ENCODE measurements around the gene DCAF8.

The DCAF8 gene

GRCh38 chr1:160224606-160225005, 37.7 kb downstream of the DCAF8 start:
- Histone ChIP-seq H3K27ac (ENCODE audit: low read depth, low read length, poor library complexity, severe bottlenecking) (no peak overlapping the region), H3K36me3 (ENCODE audit: insufficient read depth, low read length) (peaks cover 94% of the 10 kb centered on the region), H3K4me2 (ENCODE audit: low read length) (no peak overlapping the region), H3K4me3 (ENCODE audit: low read depth, low read length, poor library complexity, severe bottlenecking) (no peak overlapping the region), H3K4me1 (ENCODE audit: insufficient read depth, low read length, severe bottlenecking) (no peaks in the 10 kb centered on the region), H3F3A (ENCODE audit: insufficient read depth, low read length) (no peaks in the 10 kb centered on the region), H3K27me3 (ENCODE audit: insufficient read depth, low read length) (no peaks in the 10 kb centered on the region), H3K9me2 (ENCODE audit: low read depth, low read length) (no peaks in the 10 kb centered on the region), H4K20me1 (ENCODE audit: insufficient read depth, low read length) (no peaks in the 10 kb centered on the region), H2AFZ (ENCODE audit: low read length) (no peak overlapping the region), H3K9me3 (ENCODE audit: low read length) (no peaks in the 10 kb centered on the region), H3K9ac (ENCODE audit: low read length) (no peak overlapping the region), H3K79me2 (ENCODE audit: insufficient read depth, low read length) (no peaks in the 10 kb centered on the region)
- no peak for TF ChIP-seq EZH2 (IDR thresholded peaks at IDR 0.05; ENCODE audit: borderline replicate concordance, low read length)
- TF ChIP-seq CTCF (IDR thresholded peaks at IDR 0.05; ENCODE audit: low read length), result no peak

- Histone ChIP-seq H3K9ac (ENCODE audit: low read length) (no peak overlapping the region), H3K79me2 (ENCODE audit: insufficient read depth, low read length) (no peaks in the 10 kb centered on the region), H3K9me2 (ENCODE audit: low read depth, low read length) (no peaks in the 10 kb centered on the region), H3F3A (ENCODE audit: insufficient read depth, low read length) (no peaks in the 10 kb centered on the region), H4K20me1 (ENCODE audit: insufficient read depth, low read length) (no peaks in the 10 kb centered on the region), H3K27me3 (ENCODE audit: insufficient read depth, low read length) (no peaks in the 10 kb centered on the region), H3K4me3 (ENCODE audit: low read depth, low read length, poor library complexity, severe bottlenecking) (no peak overlapping the region), H3K4me2 (ENCODE audit: low read length) (no peak overlapping the region), H3K27ac (ENCODE audit: low read depth, low read length, poor library complexity, severe bottlenecking) (no peak overlapping the region), H3K9me3 (ENCODE audit: low read length) (no peaks in the 10 kb centered on the region), H3K4me1 (ENCODE audit: insufficient read depth, low read length, severe bottlenecking) (no peaks in the 10 kb centered on the region), H3K36me3 (ENCODE audit: insufficient read depth, low read length) (peaks cover 96% of the 10 kb centered on the region), H2AFZ (ENCODE audit: low read length) (no peak overlapping the region)
- TF ChIP-seq EZH2 (IDR thresholded peaks at IDR 0.05; ENCODE audit: borderline replicate concordance, low read length) (no peak), CTCF (IDR thresholded peaks at IDR 0.05; ENCODE audit: low read length) (no peak)
Observed at GRCh38 chr1:160222546-160222945, 39.8 kb downstream of the DCAF8 start.

GRCh38 chr1:160221089-160221488, 41.3 kb downstream of the DCAF8 start:
- Histone ChIP-seq H3K36me3 (ENCODE audit: insufficient read depth, low read length) (peaks cover 94% of the 10 kb centered on the region), H3K79me2 (ENCODE audit: insufficient read depth, low read length) (no peaks in the 10 kb centered on the region), H3K4me3 (ENCODE audit: low read depth, low read length, poor library complexity, severe bottlenecking) (no peak overlapping the region), H3K9me3 (ENCODE audit: low read length) (no peaks in the 10 kb centered on the region), H3K27ac (ENCODE audit: low read depth, low read length, poor library complexity, severe bottlenecking) (no peak overlapping the region), H3K4me2 (ENCODE audit: low read length) (no peak overlapping the region), H3F3A (ENCODE audit: insufficient read depth, low read length) (no peaks in the 10 kb centered on the region), H3K9me2 (ENCODE audit: low read depth, low read length) (no peaks in the 10 kb centered on the region), H3K27me3 (ENCODE audit: insufficient read depth, low read length) (no peaks in the 10 kb centered on the region), H3K9ac (ENCODE audit: low read length) (no peak overlapping the region), H3K4me1 (ENCODE audit: insufficient read depth, low read length, severe bottlenecking) (no peaks in the 10 kb centered on the region), H4K20me1 (ENCODE audit: insufficient read depth, low read length) (no peaks in the 10 kb centered on the region), H2AFZ (ENCODE audit: low read length) (no peak overlapping the region)
- TF ChIP-seq CTCF (IDR thresholded peaks at IDR 0.05; ENCODE audit: low read length), result no peak
- TF ChIP-seq EZH2 (IDR thresholded peaks at IDR 0.05; ENCODE audit: borderline replicate concordance, low read length), result no peak
